GM12865 (cell line): ENCODE data around the gene ACOT7.
"Not testable (repeated sequence)": the region's sequence is repeated elsewhere in the genome, so short reads cannot be mapped to it uniquely, and the experiment has no call there.

Source experiments
- DNase-seq: peaks from one replicate; pipeline ENCODE4 v3.0.0; 2010; ENCODE audit warnings: low read depth
- H3K4me3 ChIP-seq: 2 replicates; pipeline ENCODE4 v1.5.1; 2011; ENCODE audit warnings: mild to moderate bottlenecking, low read depth, low read length, control low read depth
- CTCF ChIP-seq: IDR thresholded peaks from 2 replicates; pipeline ENCODE4 v1.5.1; 2011; ENCODE audit warnings: low read length, control low read depth, low read depth, inconsistent platforms; ENCODE audit not compliant: insufficient read depth; ENCODE audit errors: missing control alignments

The ACOT7 gene

GRCh38 chr1:6435129-6435528 lies 41.6 kb upstream of the ACOT7 start:
- no peak for DNase-seq
- no peak for TF ChIP-seq CTCF
- H3K4me3 ChIP-seq: no peak overlapping the region

GRCh38 chr1:6434186-6434585 lies 40.6 kb upstream of the ACOT7 start:
- no peak for TF ChIP-seq CTCF
- no peak overlapping the region for H3K4me3 ChIP-seq
- DNase-seq: no peak

- not testable (repeated sequence) for H3K4me3 ChIP-seq, DNase-seq
Observed at GRCh38 chr1:6431645-6432579, 38.3 kb upstream of the ACOT7 start.

- DNase-seq, H3K4me3 ChIP-seq: not testable (repeated sequence)
Observed at GRCh38 chr1:6429660-6430411, 36.3 kb upstream of the ACOT7 start.

GRCh38 chr1:6428453-6428852 lies 34.9 kb upstream of the ACOT7 start:
- not testable (repeated sequence) for H3K4me3 ChIP-seq, DNase-seq

- no peak for TF ChIP-seq CTCF
- DNase-seq: no peak
- H3K4me3 ChIP-seq: no peak overlapping the region
Observed at GRCh38 chr1:6427441-6428390, 34.1 kb upstream of the ACOT7 start.

- no peak for DNase-seq
- TF ChIP-seq CTCF: no peak
Observed at GRCh38 chr1:6426972-6427350, 33.4 kb upstream of the ACOT7 start.

More at GRCh38 chr1:6426972-6427350, 33.4 kb upstream of the ACOT7 start:
- H3K4me3 ChIP-seq: no peak overlapping the region
